GM21576 (cell line): ENCODE data around the gene MYBPC2.
"Not testable (repeated sequence)": the region's sequence is repeated elsewhere in the genome, so short reads cannot be mapped to it uniquely, and the experiment has no call there.

Source experiments
- ATAC-seq: cut with Tn5 transposase; IDR thresholded peaks from one replicate; pipeline ENCODE4 v1.9.1; 2021; ENCODE audit warnings: mild to moderate bottlenecking, moderate library complexity; ENCODE audit not compliant: unreplicated experiment

MYBPC2 gene

GRCh38 chr19:50427318-50427925 is 5.3 kb upstream of the MYBPC2 start:
- no peak for ATAC-seq

GRCh38 chr19:50427997-50428425 is 4.7 kb upstream of the MYBPC2 start:
- no peak for ATAC-seq

GRCh38 chr19:50428772-50429463 is 3.8 kb upstream of the MYBPC2 start:
- no peak for ATAC-seq

GRCh38 chr19:50430888-50431342 is 1.8 kb upstream of the MYBPC2 start:
- ATAC-seq, result no peak

GRCh38 chr19:50431343-50432220 is 1.1 kb upstream of the MYBPC2 start:
- ATAC-seq, result peak; percentile 71

GRCh38 chr19:50433201-50434180 is 799 bp downstream of the MYBPC2 start:
- no peak for ATAC-seq

GRCh38 chr19:50434525-50434924 is 1.8 kb downstream of the MYBPC2 start:
- no peak for ATAC-seq

- ATAC-seq, result no peak
Measured at GRCh38 chr19:50435221-50435620, 2.5 kb downstream of the MYBPC2 start.

- ATAC-seq, result no peak
Measured at GRCh38 chr19:50435627-50436026, 2.9 kb downstream of the MYBPC2 start.

- ATAC-seq, result no peak
Measured at GRCh38 chr19:50437862-50438449, 5.3 kb downstream of the MYBPC2 start.

GRCh38 chr19:50439130-50439529 is 6.4 kb downstream of the MYBPC2 start:
- not testable (repeated sequence) for ATAC-seq

- ATAC-seq, result no peak
Measured at GRCh38 chr19:50444059-50444458, 11.4 kb downstream of the MYBPC2 start.

- ATAC-seq, result no peak
Measured at GRCh38 chr19:50447053-50447452, 14.4 kb downstream of the MYBPC2 start.

GRCh38 chr19:50447750-50448149 is 15.1 kb downstream of the MYBPC2 start:
- no peak for ATAC-seq

- no peak for ATAC-seq
Measured at GRCh38 chr19:50449236-50449899, 16.7 kb downstream of the MYBPC2 start.

- no peak for ATAC-seq
Measured at GRCh38 chr19:50450369-50451222, 17.9 kb downstream of the MYBPC2 start.

GRCh38 chr19:50451223-50451534 is 18.5 kb downstream of the MYBPC2 start:
- no peak for ATAC-seq

GRCh38 chr19:50453243-50453642 is 20.6 kb downstream of the MYBPC2 start:
- ATAC-seq, result no peak

- no peak for ATAC-seq
Measured at GRCh38 chr19:50455992-50456391, 23.3 kb downstream of the MYBPC2 start.
